Measurements from ENCODE around the gene COL21A1. TPM values are rescaled to one million over a fixed set of nuclear protein-coding genes. Genes with fewer than 3 reads are reported as not detected.

COL21A1 gene
- polyA plus RNA-seq, 2 of the 4 experiments (the other 2 are of a cell fraction), result 1.4 to 3.3 TPM

DNA sequence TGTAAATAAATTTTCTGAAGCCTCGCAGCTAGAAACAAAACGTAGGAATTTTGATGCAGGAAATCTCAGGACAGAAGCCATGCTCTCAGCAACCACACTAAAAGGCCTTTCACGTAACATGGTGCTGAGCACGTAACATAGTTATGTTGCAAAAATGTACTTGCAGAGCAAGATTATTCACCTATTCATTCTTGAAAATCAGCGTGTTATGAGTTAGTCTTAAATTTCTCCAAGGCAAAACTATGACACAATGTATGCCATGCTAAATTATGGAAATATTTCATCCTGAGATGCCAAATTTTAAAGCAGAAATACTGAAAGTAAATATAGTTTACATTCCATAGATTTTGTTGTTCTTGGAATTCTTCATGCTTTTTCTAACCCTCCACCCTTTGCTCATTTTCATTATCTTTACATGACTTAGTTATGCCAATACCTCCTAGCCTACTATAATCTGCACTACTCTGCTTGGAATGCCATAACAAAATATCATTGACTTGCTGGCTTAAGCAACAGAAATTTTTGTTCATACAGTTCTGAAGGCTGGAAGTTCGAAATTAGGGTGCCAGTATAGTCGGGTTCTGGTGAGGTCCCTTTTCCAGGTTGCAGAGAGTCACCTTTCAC lies 192.2 kb downstream of the COL21A1 start:
- Histone ChIP-seq H3K27ac (no peak overlapping the region), H3K9me3 (no peaks in the 10 kb centered on the region), H3K4me2 (no peak overlapping the region), H3K4me1 (no peaks in the 10 kb centered on the region), H3K4me3 (no peak overlapping the region)
- ChIA-PET CTCF (no interaction called here), POLR2A (no interaction called here)
- DNase-seq (ENCODE audit: low read depth in 1 of 2, low spot score in 1 of 2) (no peak), FAIRE-seq (no peak), ATAC-seq (no peak)
- no peak for TF ChIP-seq EHF (CRISPR knock-in tag; IDR thresholded peaks at IDR 0.05)
- TF ChIP-seq ZSCAN20 (CRISPR knock-in tag; IDR thresholded peaks at IDR 0.05), result no peak
- no peak for TF ChIP-seq TFCP2L1 (CRISPR knock-in tag; IDR thresholded peaks at IDR 0.05)
- TF ChIP-seq HOXA7 (CRISPR knock-in tag; IDR thresholded peaks at IDR 0.05), result no peak
- TF ChIP-seq RNF2 (IDR thresholded peaks at IDR 0.05; ENCODE audit: borderline replicate concordance, low read depth), result no peak
- no peak for TF ChIP-seq ZFP36 (IDR thresholded peaks at IDR 0.05; ENCODE audit: borderline replicate concordance, partially characterized antibody)
- TF ChIP-seq CEBPB (IDR thresholded peaks at IDR 0.05), result no peak
- TF ChIP-seq, protein P1, sequence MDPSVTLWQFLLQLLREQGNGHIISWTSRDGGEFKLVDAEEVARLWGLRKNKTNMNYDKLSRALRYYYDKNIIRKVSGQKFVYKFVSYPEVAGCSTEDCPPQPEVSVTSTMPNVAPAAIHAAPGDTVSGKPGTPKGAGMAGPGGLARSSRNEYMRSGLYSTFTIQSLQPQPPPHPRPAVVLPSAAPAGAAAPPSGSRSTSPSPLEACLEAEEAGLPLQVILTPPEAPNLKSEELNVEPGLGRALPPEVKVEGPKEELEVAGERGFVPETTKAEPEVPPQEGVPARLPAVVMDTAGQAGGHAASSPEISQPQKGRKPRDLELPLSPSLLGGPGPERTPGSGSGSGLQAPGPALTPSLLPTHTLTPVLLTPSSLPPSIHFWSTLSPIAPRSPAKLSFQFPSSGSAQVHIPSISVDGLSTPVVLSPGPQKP (IDR thresholded peaks at IDR 0.05; ENCODE audit: low read depth, low read length), result no peak
- TF ChIP-seq KDM5A (IDR thresholded peaks at IDR 0.05), result no peak
- TF ChIP-seq, protein P2, sequence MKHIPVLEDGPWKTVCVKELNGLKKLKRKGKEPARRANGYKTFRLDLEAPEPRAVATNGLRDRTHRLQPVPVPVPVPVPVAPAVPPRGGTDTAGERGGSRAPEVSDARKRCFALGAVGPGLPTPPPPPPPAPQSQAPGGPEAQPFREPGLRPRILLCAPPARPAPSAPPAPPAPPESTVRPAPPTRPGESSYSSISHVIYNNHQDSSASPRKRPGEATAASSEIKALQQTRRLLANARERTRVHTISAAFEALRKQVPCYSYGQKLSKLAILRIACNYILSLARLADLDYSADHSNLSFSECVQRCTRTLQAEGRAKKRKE (CRISPR knock-in tag; IDR thresholded peaks at IDR 0.05; ENCODE audit: low read depth), result no peak
- TF ChIP-seq, protein P3, sequence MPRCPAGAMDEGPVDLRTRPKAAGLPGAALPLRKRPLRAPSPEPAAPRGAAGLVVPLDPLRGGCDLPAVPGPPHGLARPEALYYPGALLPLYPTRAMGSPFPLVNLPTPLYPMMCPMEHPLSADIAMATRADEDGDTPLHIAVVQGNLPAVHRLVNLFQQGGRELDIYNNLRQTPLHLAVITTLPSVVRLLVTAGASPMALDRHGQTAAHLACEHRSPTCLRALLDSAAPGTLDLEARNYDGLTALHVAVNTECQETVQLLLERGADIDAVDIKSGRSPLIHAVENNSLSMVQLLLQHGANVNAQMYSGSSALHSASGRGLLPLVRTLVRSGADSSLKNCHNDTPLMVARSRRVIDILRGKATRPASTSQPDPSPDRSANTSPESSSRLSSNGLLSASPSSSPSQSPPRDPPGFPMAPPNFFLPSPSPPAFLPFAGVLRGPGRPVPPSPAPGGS (IDR thresholded peaks at IDR 0.05), result no peak
- TF ChIP-seq, protein P4, sequence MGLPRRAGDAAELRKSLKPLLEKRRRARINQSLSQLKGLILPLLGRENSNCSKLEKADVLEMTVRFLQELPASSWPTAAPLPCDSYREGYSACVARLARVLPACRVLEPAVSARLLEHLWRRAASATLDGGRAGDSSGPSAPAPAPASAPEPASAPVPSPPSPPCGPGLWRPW (IDR thresholded peaks at IDR 0.05), result no peak
- no peak for TF ChIP-seq HEYL (CRISPR knock-in tag; IDR thresholded peaks at IDR 0.05)
- TF ChIP-seq, protein P5, sequence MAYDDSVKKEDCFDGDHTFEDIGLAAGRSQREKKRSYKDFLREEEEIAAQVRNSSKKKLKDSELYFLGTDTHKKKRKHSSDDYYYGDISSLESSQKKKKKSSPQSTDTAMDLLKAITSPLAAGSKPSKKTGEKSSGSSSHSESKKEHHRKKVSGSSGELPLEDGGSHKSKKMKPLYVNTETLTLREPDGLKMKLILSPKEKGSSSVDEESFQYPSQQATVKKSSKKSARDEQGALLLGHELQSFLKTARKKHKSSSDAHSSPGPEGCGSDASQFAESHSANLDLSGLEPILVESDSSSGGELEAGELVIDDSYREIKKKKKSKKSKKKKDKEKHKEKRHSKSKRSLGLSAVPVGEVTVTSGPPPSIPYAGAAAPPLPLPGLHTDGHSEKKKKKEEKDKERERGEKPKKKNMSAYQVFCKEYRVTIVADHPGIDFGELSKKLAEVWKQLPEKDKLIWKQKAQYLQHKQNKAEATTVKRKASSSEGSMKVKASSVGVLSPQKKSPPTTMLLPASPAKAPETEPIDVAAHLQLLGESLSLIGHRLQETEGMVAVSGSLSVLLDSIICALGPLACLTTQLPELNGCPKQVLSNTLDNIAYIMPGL (CRISPR knock-in tag; IDR thresholded peaks at IDR 0.05; ENCODE audit: borderline replicate concordance), result no peak
- WGBS (ENCODE audit: missing lambda C conversion rate), result 74% methylated on average over 7 of the region's 7 CpGs

DNA sequence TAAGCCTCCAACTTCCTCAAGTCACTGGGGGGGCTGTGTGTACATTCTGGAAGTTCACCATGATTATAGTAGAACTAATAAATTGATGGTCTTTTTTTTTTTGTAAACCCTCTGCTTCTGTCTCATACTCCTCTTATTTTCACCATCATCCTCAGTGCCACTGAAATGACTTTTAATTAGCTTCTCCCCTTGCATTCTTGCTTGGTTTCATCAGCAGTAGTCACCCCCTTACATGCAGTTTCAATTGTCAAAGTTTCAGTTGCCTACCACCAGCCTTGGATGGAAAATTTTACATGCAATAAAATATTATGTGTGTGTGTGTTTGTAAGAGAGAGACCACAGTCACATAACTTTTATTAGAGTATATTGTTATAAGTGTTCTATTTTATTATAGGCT lies 196.2 kb downstream of the COL21A1 start:
- no peak for DNase-seq (ENCODE audit: low read depth in 1 of 2, low spot score in 1 of 2)
- no peak overlapping the region for H3K4me2 ChIP-seq
- H3K9me3 ChIP-seq, result no peaks in the 10 kb centered on the region
- H3K4me3 ChIP-seq, result no peak overlapping the region
- ATAC-seq, result no peak
- no peaks in the 10 kb centered on the region for H3K4me1 ChIP-seq
- no peak overlapping the region for H3K27ac ChIP-seq
- TF ChIP-seq HEYL (CRISPR knock-in tag; IDR thresholded peaks at IDR 0.05) (no peak), EP300 (IDR thresholded peaks at IDR 0.05) (no peak), CHD2 (IDR thresholded peaks at IDR 0.05; ENCODE audit: low read length, partially characterized antibody) (no peak), CEBPB (IDR thresholded peaks at IDR 0.05) (no peak), ESRRA (IDR thresholded peaks at IDR 0.05; ENCODE audit: borderline replicate concordance, low read length) (no peak), RCOR1 (IDR thresholded peaks at IDR 0.05; ENCODE audit: low read depth, low read length) (no peak), TFCP2L1 (CRISPR knock-in tag; IDR thresholded peaks at IDR 0.05) (no peak), SMC3 (IDR thresholded peaks at IDR 0.05) (no peak), JUNB (IDR thresholded peaks at IDR 0.05) (no peak), HDAC2 (IDR thresholded peaks at IDR 0.05) (no peak), RAD21 (conservative IDR thresholded peaks at IDR 0.05 in 1 of 2, IDR thresholded peaks at IDR 0.05 in 1 of 2) (no peak), RFX5 (IDR thresholded peaks at IDR 0.05) (no peak), PHF8 (IDR thresholded peaks at IDR 0.05; ENCODE audit: borderline replicate concordance, low read depth) (no peak), SREBF2 (IDR thresholded peaks at IDR 0.05) (no peak), ZNF302 (CRISPR knock-in tag; IDR thresholded peaks at IDR 0.05) (no peak)
- TF ChIP-seq, protein P6, sequence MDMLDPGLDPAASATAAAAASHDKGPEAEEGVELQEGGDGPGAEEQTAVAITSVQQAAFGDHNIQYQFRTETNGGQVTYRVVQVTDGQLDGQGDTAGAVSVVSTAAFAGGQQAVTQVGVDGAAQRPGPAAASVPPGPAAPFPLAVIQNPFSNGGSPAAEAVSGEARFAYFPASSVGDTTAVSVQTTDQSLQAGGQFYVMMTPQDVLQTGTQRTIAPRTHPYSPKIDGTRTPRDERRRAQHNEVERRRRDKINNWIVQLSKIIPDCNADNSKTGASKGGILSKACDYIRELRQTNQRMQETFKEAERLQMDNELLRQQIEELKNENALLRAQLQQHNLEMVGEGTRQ (IDR thresholded peaks at IDR 0.05), result no peak
- TF ChIP-seq, protein P7, sequence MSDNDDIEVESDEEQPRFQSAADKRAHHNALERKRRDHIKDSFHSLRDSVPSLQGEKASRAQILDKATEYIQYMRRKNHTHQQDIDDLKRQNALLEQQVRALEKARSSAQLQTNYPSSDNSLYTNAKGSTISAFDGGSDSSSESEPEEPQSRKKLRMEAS (IDR thresholded peaks at IDR 0.05), result no peak
- ChIA-PET POLR2A (no interaction called here), CTCF (no interaction called here)
- FAIRE-seq, result no peak
